HFF-Myc (cell line): ENCODE data around the gene KRTCAP2.
"Not testable (repeated sequence)": the region's sequence is repeated elsewhere in the genome, so short reads cannot be mapped to it uniquely, and the experiment has no call there.

Source experiments
- DNase-seq: peaks from one replicate; pipeline ENCODE4 v3.0.0-alpha.2; 2011; ENCODE audit warnings: low read depth; ENCODE audit errors: extremely low read depth
- H3K4me3 ChIP-seq: replicated peaks from 2 replicates; pipeline ENCODE4 v1.5.1; 2011; ENCODE audit warnings: low read depth, mild to moderate bottlenecking, control low read depth, low read length
- TF ChIP-seq, protein P1 (sequence below): IDR thresholded peaks from 2 replicates; pipeline ENCODE4 v1.5.1; 2012; ENCODE audit warnings: mild to moderate bottlenecking, low read depth, low read length, control low read depth; ENCODE audit errors: missing control alignments

Gene KRTCAP2

DNA sequence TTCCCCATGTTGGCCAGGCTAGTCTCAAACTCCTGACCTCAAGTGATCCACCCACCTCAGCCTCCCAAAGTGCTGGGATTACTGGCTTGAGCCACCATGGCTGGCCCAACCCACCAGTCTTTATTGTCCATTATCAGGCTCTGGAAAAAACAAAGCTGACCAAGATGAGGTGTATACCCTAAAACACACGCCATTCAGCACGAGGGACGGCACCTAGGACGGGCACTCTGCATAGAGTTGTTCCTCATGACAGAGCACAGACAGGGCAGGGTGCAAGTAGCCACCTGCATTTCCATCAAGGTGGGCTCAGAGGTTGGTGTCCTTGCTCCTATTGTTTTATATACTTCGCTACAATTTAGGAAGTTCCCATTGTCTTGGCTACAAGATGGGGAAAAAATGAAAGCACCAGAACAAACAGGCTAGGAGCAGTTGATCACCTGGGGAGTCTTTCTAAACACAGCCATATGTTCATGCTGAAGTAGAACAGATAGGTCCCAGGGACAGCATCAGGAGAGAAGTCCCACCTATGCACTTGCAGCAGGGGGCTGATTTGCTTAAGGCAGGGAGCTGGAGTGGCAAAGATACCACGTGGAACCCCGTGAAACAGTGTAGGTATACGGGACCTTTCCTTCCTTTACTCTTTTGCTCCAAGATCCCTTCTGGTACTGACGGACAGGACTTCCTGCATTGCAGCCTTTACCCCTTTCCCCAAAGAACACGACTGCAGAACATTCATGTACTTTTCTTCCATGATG is 4.5 kb downstream of the KRTCAP2 start:
- no peak for DNase-seq
- H3K4me3 ChIP-seq = no peak overlapping the region
- TF ChIP-seq, protein P1, sequence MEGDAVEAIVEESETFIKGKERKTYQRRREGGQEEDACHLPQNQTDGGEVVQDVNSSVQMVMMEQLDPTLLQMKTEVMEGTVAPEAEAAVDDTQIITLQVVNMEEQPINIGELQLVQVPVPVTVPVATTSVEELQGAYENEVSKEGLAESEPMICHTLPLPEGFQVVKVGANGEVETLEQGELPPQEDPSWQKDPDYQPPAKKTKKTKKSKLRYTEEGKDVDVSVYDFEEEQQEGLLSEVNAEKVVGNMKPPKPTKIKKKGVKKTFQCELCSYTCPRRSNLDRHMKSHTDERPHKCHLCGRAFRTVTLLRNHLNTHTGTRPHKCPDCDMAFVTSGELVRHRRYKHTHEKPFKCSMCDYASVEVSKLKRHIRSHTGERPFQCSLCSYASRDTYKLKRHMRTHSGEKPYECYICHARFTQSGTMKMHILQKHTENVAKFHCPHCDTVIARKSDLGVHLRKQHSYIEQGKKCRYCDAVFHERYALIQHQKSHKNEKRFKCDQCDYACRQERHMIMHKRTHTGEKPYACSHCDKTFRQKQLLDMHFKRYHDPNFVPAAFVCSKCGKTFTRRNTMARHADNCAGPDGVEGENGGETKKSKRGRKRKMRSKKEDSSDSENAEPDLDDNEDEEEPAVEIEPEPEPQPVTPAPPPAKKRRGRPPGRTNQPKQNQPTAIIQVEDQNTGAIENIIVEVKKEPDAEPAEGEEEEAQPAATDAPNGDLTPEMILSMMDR = no peak

DNA sequence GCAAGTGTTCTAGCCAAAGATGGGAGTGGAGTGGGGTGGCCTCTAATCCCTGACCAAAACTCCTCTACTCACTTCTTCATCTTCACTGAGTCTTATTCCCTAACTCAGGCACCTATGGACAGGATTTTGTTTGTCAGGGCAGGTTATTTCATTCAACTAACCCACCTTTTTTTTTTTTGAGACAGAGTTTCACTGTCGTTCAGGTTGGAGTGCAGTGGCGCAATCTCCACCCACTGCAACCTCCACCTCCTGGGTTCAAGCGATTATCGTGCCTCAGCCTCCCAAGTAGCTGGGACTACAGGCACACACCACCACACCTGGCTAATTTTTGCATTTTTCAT is 5.0 kb downstream of the KRTCAP2 start:
- not testable (repeated sequence) for H3K4me3 ChIP-seq, DNase-seq

DNA sequence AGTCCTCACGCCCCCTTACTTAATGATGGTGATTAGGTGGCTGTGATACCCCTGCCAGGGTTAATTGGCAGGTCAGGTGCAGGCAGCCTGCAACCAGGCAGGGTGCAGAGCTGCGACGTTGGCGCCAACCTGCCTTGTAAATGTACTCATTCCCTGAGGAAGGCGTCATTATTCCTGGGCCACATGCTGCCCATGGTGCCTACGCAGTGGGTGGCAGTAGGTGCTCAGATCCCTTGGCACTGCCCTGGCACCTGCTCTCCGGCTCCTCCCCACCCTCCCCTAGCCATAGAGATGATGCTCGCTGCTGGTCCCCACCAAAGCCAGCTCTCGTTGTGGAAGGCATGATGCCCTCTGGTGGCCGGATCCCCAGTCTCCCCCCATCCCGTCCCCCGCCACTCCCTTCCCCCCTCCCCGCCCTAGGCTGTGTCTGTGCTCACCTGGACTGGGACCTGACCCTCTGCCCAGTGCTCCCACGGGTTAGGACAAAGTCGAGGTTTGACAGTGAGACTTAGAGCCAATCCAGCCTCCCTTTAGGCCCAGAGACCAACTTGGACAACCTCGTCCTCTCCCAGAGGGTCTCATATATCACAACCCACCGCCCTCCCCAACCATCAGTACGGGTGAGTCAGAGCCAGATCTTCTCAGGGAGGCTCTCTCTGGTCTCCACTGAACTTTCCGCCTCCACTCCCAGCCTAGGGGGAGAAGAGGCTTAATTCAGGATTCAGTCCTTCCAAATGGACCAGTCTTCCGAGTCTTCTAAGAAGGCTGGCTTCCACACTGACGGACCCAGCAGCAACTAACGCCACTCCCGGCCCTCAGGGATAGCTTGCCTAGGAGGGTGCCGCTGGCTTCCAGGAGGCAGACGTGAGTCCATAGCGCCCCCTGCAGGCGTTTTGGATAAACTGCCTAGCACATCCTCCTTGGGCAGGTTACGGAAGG is 5.7 kb downstream of the KRTCAP2 start:
- DNase-seq = peak; percentile 77
- no peak overlapping the region for H3K4me3 ChIP-seq

DNA sequence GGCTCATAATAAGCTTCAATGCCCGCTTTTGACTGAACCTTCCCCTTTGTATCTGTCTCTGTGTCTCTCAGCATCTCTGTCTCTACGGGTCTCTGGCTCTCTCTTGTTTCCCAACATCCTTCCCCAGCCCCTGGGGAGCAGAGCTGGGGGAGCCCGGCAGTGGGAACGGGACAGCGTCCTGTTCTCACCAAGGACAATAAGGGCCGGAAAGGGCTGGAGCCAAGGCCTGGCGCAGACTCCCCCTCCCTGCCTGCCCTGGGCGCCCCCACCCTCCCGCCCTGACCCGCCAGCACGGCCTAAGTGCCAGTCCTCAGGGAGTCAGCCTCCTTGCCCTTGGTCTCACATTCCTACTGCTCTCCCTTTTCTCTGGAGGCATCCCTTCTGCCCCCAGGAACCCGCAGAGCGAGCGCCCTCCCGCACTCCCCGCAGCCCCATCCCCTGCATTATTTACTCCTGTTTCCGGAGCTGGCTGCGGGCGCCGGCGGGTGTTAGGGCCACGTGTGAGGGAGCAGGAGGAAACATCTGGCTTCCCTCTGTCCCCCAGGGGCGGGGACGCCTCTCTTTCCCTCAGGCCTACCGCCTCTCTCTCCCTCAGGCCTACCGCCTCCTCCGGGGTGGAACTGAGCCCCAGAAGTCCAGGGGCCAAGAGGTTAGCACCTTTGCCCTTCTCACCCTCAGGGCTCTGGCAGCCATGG is 6.5 kb downstream of the KRTCAP2 start:
- H3K4me3 ChIP-seq = no peak overlapping the region
- no peak for DNase-seq
- TF ChIP-seq, protein P1 = no peak

More for the DNA sequence above, 5.7 kb downstream of the KRTCAP2 start:
- TF ChIP-seq, protein P1 = peak; percentile 90

DNA sequence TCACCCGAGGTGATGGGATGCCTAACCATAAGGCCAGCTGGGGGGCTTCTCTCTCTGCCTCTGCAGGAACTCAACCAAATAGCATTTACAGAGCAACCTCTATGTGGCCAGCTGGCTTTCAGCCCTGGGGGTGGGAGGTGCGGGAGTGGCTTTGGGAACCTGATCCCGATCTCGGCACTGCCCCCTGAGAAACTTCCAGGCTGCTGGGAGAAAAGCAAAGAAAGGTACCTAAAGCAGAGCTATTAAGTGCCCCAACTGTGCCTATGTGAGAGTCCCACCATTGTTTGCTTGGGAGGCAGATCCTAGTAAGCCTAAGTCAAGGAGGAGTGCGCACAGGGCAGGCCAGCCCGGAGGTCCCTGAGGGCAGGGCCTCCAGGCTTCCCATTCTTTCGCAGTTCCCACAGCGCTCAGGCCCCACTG is 7.0 kb downstream of the KRTCAP2 start:
- H3K4me3 ChIP-seq = no peak overlapping the region
- TF ChIP-seq, protein P1 = no peak
- DNase-seq = no peak

DNA sequence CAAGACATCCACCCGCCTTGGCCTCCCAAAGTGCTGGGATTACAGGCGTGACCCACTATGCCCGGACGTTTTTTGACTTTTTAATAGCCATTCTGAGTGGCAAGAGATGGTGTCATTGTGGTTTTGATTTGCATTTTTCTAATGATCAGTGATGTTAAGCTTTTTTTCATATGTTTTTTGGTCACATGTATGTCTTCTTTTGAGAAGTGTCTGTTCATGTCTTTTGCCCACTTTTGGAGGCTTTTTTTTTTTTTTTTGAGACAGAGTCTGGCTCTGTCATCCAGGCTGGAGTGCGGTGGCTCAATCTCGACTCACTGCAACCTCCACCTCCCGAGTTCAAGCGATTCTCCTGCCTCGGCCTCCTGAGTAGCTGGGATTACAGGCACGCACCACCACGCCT is 8.5 kb downstream of the KRTCAP2 start:
- not testable (repeated sequence) for DNase-seq, H3K4me3 ChIP-seq

DNA sequence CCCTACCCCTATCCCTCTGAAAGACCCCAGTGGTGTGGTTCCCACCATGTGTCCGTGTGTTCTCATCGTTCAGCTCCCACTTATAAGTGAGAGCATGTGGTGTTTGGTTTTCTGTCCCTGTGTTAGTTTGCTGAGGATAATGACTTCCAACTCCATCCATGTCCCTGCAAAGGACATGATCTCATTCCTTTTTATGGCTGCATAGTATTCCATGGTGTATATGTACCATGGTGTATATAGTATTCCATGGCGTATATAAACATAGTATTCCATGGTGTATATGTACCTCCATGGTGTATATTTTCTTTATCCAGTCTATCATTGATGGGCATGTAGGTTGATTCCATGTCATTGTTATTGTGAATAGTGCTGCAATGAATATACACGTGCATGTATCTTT is 9.3 kb downstream of the KRTCAP2 start:
- H3K4me3 ChIP-seq, DNase-seq: not testable (repeated sequence)

DNA sequence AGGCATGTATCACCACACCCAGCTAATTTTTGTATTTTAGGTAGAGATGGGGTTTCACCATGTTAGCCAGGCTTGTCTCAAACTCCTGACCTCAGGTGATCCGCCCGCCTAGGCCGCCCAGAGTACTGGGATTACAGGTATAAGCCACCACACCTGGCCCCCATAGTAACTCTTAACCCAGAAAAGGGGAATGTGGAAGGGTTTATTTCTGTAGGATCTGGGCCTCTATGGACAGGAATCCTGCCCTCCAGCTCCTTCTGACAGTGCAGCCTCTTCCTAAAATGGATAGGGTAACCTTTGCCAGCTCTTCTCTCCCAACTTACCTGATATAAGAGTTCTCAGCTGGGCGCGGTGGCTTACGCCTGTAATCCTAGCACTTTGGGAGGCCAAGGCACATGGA is 10.5 kb downstream of the KRTCAP2 start:
- H3K4me3 ChIP-seq = not testable (repeated sequence)

More for the DNA sequence above, 10.5 kb downstream of the KRTCAP2 start:
- not testable (repeated sequence) for DNase-seq
